Cardiac septum (tissue), 1 donor: Measurements from ENCODE around the gene ROR2. TPM values are rescaled to one million over a fixed set of nuclear protein-coding genes. Genes with fewer than 3 reads are reported as not detected.

ENCODE experiments used
- DNase-seq: peaks from one replicate; pipeline ENCODE4 v3.0.0-alpha.2; 2020; ENCODE audit warnings: low spot score
- intact Hi-C: fragments of 100-400 bp; cut with DNase I; formaldehyde crosslinking; loops from one replicate; pipeline ENCODE4 v1.14.0; 2022
- total RNA-seq: library from RNA; stranded (reverse); fragmentation: NEBNext Ultra II Directional; extraction: Animal tissue kit (Norgen Biotek cat#: 25700); gene quantifications from one replicate; pipeline ENCODE4 v1.2.1, GENCODE V29; 2021
- donor health status: DM: no; HTN: no; CAD: no.

Gene ROR2
- total RNA-seq, 1 donor from 2014 or later, result 0.65 TPM

DNA sequence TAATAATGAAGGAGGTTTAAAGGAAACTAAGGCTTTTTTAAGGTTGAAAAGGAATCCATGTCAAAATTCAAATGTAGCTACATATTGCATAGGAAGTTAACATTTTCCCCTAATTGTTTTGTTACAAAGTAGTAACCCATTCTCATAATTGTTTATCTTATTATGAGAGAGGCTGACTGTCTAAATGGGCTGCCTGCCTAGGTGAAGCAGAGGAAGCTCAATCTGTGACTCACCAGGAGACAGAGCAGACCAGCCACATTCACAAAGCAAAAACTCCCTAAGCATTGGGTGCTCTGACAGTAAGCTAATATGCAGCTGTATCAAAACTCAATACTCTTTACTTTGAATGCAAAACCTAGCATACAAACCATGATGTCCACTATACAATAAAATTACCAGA, 208.5 kb downstream of the ROR2 start:
- DNase-seq, result no peak
- intact Hi-C loops, result no loop called here

DNA sequence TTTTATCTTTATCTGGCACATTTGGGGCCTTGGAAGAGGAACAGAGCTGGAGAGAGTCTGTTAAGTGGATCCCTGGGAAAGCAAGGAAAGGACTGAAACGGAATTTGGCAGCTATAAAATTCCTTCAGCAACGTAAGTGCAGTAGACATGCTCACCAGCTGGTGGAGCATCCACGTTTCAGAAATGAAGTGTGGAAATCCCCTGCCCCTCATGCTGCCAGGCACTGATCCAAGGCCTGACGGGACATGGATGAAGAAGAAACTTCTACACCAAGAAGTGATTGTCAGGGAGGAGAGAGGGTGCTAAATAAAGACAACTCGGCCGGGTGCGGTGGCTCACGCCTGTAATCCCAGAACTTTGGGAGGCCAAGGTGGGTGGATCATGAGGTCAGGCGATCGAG, 209.3 kb downstream of the ROR2 start:
- intact Hi-C loops, result no loop called here
- no peak for DNase-seq

DNA sequence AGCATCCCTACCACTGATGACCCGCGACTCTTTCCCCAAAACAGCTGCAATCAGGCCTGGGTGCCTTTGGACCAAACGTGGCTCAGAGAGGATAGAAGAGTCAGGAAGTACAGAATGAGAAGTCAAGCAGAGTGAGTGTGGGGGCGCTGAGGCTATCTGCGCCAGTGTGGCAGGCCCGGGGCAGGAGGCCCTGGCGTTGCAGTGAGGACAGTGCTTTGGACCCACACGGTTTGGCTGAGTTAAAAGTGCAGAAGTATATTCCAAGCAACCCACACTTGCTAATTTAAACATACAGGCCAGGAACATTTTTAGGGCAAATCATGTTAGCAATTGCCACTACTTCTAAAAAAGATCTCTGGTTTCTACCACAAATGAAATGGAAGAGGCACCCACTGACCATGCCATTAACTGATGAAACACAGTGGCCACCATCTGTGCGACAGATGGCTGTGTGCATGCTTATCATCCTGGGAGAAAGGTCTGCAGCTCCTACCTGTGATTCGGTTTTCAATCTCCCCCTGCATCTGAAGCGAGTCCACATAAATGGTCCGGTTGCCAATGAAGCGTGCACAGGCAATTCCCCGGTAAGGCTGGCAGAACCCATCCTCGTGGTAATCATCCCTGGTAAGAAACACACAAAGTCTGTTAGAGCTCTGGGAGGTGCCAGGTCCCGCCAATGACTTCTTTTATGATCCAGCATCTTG, 213.0 kb downstream of the ROR2 start:
- no peak for DNase-seq
- intact Hi-C loops, result no loop called here

DNA sequence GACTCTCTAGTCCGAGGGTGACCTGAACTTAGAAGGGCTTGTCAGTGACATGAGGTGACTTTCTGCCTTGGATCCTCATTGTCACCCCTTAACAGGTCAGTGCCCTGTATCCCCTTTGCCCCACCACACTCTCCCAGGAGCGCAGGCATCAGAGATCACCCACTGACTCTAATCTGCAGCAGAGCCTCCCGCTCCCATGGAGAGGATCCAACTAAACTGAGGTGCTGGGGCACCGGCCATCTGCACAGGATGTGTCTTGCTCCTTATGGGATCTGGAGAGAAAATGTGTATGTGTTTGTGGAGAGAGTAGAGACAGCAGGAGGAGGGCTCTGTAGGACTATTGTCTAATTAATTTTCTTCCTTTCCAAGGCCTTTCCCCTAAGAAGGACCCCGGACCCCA, 213.7 kb downstream of the ROR2 start:
- DNase-seq, result no peak
- intact Hi-C loops, result no loop called here

DNA sequence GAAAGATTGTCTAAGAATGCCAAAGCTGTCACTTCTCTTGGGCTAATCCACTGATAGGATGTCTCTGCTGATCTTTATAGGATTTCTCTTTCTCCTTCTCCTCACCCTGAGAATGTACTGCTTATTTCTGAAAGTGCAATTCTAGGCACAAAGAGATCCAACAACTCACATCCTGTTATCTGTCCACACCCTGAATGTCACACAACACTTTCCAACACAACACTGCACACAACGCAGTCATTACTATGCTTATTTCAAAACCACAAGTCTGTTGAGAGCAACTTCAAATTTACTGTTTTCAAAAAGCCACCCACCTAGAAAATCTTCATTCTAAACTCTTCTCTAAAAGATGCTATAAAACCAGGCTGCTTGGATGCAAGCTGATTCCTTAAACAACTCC, 215.0 kb downstream of the ROR2 start:
- intact Hi-C loops, result no loop called here
- DNase-seq, result no peak

DNA sequence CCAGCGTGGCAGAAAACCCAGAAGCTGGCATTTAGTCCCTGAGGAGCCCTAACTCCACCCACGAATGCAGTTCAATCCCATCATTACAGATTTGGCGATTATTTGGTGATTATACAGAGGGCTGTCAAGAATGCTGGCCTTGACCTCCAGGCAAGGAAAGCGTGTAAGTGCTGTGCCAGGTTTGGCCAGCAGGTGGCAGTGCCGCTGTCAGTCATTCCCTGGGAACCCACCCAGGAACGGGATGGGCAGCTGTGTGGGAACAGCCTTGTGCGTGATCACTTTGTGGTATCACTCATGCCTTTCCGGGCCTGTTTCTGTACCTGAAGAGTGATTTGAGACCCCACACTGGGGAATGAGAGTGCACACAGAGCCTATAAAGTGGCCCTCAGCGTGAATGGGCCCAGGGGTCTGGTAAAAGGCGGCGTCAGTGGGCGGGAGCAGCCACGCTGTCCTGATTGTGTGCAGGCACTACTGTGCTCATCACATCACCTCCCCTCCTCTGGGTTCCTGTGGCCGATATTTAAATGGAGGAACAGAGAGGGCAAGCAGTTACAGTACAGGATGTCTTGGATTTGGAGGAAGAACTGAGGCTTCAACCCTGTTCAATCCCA, 215.6 kb downstream of the ROR2 start:
- intact Hi-C loops, result no loop called here
- DNase-seq, result peak; percentile 88

DNA sequence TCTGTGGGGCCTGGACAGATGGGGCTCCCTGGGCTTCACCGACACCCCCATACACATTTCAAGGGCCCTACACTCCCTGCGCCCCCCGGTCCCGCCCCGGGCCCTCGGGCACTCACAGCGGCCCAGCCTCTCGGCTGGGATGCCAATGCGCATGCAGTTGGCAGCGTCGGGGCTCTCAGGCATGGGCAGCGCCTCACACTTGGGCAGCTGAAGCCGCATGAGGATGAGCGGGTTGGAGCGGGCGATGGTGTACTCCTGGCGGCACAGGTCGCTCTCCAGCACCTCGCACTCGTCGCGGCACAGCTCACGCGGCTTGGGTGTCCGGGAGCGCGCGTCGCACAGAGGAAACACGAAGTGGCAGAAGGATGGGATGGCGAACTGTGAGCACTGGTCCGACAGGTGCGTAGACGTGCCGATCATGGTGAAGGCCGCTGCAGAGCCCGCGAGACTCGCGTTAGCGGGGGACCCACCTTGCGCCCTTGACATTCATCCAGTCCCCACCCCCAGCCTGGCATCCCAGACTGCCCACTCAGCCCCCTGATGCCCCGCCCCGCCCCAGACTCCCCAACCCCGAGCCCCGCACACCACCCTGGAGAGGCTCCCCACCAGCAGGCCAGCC, 216.9 kb downstream of the ROR2 start:
- intact Hi-C loops, result no loop called here

DNA sequence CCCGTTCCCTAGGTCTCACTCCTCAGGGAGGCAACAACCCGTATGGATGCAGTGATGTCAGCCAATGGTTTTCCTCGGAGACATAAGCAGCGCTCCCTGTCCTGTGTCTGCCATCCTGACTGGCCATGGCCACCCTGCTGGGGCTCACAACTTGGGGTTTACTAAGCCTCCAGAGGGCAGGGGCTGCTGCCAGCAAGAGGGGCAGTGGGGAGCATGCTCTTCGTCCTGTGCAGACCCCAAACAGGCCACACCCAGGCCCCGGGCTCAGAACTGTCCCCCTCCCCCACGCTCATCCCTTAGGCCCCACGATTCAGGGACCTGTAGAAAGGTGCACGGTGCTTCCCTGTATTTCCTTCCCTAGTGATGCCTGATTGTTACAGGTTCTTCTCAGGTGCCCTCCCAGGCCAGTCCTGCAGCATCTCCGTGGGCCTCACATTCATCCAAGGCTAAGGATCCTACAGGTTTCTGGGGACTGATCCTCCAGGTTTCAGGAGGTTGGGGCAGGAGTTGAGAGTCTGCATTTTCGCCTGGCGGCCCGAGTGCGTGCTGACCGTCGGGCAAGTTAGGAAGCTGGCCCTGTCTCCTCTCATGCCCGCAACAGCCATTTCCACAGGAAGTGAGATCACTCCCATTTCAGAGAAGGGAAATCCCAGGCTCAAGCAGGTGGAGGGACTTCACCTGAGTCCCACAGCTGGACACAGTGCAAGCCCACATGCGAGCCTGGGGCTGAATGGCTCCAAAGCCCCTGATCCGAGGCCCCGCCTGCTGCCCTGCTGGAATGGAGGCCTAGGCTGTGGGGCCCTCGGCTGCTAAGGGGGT, 217.6 kb downstream of the ROR2 start:
- intact Hi-C loops, result no loop called here
- no peak for DNase-seq

More for the DNA sequence above, 216.9 kb downstream of the ROR2 start:
- no peak for DNase-seq

DNA sequence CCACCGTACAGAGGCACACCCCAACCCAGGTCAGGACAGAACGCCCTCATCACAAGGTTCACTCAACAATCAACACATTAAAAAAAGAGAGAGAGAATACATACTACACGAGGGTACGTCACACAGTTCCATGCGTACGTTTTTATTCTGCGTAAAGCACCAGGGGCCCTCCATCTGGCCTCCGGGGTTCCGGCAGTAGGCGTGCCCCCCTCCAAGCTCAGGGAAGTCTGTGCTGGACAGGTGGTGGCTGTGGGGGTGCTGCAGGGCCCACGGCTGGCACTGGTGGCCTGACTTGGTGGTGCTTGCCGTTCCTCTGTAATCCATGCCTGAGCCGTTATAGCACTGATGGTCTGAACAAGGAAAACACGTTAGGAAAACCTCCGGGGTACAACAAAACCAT, 219.2 kb downstream of the ROR2 start:
- intact Hi-C loops, result no loop called here
- DNase-seq, result no peak

DNA sequence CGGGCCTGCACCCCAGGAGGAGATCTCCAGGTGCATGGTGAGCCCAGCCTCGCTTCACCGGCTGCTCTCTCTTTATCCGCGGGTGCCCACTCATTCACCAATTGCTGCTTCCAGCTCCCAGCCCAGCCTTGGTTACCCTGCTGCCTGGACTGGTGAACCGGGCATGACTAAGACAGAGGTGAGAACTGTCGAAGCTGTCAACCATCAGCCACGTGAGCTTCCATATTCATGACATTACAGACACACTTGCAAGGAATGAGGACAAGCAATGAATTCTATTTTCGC, 220.5 kb downstream of the ROR2 start:
- DNase-seq, result no peak

DNA sequence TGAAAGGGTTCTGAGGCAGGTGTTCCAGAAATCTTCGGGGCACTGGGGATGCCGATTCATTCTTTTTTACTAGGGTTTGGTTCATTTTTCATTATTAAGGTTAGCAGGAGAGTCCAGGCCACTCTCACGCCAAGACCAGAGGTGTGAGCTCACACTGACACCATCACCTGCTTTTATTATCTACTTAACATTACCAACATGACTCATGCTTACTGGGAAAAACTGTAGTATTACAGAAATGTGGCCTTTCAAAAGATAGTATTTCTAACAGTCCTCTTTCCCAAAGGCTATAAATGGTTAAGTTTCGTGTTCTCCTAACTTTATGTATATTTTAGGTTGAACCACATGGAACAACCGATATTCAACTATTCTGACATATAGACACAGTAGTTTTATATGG, 222.1 kb downstream of the ROR2 start:
- intact Hi-C loops, result loop anchor here (5.0 kb wide), 1 partner anchor 811 kb away; no protein-coding TSS in a partner anchor

More for the DNA sequence above, 220.5 kb downstream of the ROR2 start:
- intact Hi-C loops, result loop anchor here (5.0 kb wide), 1 partner anchor 812 kb away; no protein-coding TSS in a partner anchor

DNA sequence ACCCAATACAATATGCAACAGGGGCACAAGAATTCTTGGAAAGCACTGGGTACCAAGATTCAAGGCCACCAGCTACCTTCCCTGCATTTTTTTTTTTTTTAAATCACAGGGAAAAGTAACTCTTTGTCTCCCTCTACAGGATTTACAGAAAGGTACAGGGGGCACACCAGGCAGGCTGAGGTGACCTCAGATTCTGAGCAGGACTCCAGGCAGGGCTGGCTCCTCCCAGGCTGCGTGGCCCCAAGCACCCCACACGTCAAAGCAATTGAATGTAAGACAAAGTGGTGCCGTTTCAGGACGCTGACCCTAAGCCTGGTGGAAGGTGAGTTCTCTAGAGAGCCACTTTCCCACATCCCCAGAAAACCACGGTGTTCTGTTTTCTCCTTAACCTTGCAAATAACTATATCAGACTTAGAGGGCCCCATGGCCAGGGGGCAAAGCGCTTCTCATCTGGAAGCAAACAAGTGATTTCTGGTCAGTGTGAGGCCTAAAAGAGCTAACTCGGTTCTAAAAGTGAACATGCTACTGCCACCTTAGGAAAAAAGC, 222.6 kb downstream of the ROR2 start:
- intact Hi-C loops, result loop anchor here (5.0 kb wide), 1 partner anchor 810 kb away; no protein-coding TSS in a partner anchor
- no peak for DNase-seq

More for the DNA sequence above, 222.1 kb downstream of the ROR2 start:
- no peak for DNase-seq

DNA sequence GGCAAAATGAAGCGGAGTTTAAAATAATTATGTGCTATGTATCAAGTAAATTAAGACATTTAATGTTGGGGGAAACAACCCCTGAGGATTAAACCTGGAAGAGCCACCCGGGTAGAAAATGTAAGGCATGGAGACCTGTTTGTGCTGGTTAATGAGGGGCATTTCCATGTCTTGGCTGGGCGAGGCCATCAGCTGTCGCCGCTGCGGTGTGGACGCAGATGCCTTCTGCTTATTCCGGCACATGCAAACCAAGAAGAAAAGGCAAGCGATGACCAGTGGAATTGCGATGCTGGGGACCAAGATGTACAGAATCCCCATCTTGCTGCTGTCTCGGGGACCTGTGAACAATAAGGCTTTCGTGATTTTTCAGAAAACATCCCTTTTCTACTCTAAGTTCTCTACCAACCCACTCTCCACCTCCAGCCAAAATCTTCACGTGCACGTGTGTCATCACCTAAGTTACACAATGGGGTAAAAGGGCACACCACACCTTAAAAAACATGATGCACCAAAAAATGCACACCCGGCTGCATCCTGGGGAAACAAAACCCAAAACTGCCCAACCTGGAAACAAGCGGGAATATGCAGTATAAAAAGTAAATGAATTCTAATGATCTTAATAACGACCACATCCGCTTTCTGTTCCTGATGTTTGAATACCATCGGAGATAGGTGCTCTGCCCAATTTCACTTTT, 223.5 kb downstream of the ROR2 start:
- intact Hi-C loops, result loop anchor here (5.0 kb wide), 1 partner anchor 809 kb away; no protein-coding TSS in a partner anchor

DNA sequence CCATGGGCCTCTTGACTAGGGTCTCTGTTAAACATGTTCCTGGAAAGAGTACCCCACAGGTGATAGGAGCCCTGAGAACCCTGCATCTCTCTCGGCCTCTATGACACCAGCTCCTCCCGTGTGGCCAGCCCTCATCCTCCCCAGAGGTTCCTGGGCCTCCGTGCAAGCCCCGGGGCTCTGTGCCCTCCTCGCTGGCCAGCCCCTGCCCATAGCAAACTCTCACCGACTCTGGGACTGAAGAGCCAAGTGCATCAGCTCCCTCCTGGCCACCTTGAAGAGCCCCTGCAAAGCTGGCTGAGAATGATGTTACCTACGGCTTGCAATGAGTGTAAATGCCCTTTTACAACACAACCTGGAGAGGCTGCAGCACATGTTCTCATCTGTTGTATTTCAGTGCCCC, 224.4 kb downstream of the ROR2 start:
- intact Hi-C loops, result loop anchor here (5.0 kb wide), 1 partner anchor 808 kb away; no protein-coding TSS in a partner anchor
- no peak for DNase-seq

More for the DNA sequence above, 223.5 kb downstream of the ROR2 start:
- no peak for DNase-seq

DNA sequence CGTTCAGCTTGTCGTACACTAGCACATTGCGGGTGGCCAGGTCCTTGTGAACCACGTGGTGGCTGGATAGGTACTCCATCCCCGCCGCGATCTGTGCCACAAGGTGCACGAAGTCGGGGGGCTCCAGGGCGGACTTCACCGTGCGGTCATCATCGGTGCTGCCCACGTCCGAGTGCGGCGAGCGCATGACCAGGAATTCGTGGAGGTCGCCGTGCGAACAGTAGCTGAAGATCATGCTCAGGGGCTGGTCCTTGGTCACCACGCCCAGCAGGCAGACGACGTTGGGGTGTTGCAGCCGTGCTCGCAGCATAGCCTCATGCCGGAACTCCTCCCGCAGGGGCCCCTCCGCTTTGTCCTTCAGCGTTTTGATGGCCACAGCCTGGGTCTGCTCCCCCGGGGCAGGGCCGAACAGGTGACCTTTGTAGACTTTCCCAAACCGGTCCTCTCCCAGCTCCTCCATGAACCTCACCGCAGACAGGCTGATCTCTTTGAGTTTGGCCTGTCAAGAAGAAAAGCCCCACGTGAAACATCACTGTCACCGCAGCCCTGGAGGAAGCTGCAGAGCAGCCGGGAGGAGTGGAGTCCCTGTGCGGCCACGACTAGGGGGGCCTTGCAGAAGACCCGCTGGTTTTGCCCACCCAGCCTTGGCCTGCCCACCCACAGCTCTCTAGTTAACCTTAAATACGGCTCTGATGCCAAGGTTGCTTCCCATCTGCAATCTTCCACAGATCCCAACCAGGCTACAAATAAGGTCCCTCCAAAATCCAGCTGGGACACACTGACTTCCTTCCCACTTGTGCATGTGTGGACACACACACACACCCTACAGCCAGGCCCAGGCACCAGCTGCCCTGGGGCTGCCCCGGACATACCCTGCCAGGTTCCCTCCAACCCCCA, 225.2 kb downstream of the ROR2 start:
- no peak for DNase-seq
- intact Hi-C loops, result loop anchor here (5.0 kb wide), 1 partner anchor 808 kb away; no protein-coding TSS in a partner anchor

DNA sequence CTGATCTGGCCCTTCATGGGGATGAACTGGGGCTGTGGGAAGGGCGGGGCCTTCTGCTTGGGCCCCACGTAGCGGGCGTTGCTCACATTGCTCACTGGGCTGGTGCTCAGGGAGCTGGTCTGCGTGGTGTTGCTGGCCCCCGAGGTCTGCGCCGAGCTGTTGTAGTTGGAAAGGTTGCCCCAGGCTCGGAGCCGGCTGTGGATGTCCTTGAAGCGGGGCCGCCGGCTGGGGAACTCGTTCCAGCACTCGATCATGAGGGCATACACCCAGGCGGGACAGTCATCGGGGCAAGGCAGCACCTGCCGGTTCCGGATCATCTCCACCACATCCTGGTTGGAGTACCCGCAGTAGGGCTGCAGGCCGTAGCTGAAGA, 226.0 kb downstream of the ROR2 start:
- intact Hi-C loops, result no loop called here
- no peak for DNase-seq

DNA sequence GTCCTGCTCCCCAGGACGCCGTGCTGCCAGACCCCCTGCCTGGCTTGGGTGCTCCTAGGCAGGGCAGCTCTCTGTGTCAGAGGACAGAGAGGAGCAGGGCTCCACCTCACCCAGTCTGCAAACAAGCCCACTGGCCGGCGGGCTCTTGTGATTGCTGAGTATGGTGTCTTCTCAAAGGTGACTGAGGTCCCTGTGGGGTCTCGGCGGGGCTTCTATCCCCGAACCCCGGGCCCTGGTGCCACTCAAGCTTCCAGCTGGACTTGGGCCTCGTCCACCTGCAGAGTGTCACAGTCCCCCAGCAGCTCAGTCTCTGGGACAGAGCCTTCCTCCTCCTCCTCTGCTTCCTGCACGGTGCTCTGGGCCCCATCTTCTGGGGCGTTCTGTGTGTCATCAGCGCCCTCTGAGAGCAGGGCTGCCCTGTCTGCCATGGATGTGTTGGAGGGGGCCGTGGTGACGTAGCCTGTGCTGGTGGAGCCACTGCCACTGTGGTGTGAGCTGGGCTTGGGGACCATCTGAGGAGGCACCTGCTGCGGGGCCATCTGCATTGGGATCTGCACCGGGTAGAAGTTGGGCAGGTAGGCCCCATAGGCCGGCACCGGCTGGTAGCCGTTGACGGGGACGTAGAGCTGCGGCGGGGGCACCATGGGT, 226.5 kb downstream of the ROR2 start:
- intact Hi-C loops, result no loop called here
- no peak for DNase-seq
